Measurements from ENCODE around the gene DNAI1.

Gene DNAI1

GRCh38 chr9:34508463-34508862 is 49.9 kb downstream of the DNAI1 start:
- no peaks in the 10 kb centered on the region for H3K27me3 ChIP-seq
- no peak for TF ChIP-seq Cebpa-rat (IDR thresholded peaks at IDR 0.05)
- no peak overlapping the region for H3K27ac ChIP-seq
- no peak overlapping the region for H3K9ac ChIP-seq
- no peak overlapping the region for H3K4me3 ChIP-seq
- no peaks in the 10 kb centered on the region for H3K9me3 ChIP-seq (replicated peaks in 1 of 11)
- peaks cover 0 to 24% (median 16%) of the 10 kb centered on the region in 10 experiments; a peak in 17 of 20 replicates for H3K4me1 ChIP-seq
- no peaks in the 10 kb centered on the region for H3K36me3 ChIP-seq
- H4K20me1 ChIP-seq = peaks cover 0 to 5% (median 0%) of the 10 kb centered on the region in 11 experiments; a peak in 3 of 22 replicates
- H3K4me2 ChIP-seq = no peak overlapping the region

- Histone ChIP-seq H3K4me2 (no peak overlapping the region), H3K9me3 (replicated peaks in 1 of 11) (no peaks in the 10 kb centered on the region), H3K4me3 (no peak overlapping the region), H4K20me1 (peaks cover 0 to 5% (median 0%) of the 10 kb centered on the region in 11 experiments; a peak in 3 of 22 replicates), H3K36me3 (no peaks in the 10 kb centered on the region), H3K27ac (no peak overlapping the region), H3K27me3 (no peaks in the 10 kb centered on the region), H3K4me1 (peaks cover 0 to 29% (median 21%) of the 10 kb centered on the region in 10 experiments; a peak in 17 of 20 replicates), H3K9ac (no peak overlapping the region)
- TF ChIP-seq Cebpa-rat (IDR thresholded peaks at IDR 0.05) = no peak
These were observed 50.3 kb downstream of the DNAI1 start for GRCh38 chr9:34508951-34509350.

GRCh38 chr9:34510497-34511468 is 52.2 kb downstream of the DNAI1 start:
- Histone ChIP-seq H4K20me1 (peaks cover 0 to 3% (median 0%) of the 10 kb centered on the region in 11 experiments; a peak in 3 of 22 replicates), H3K4me1 (peaks cover 0 to 38% (median 28%) of the 10 kb centered on the region in 10 experiments; a peak in 17 of 20 replicates), H3K27ac (no peak overlapping the region), H3K27me3 (no peaks in the 10 kb centered on the region), H3K36me3 (no peaks in the 10 kb centered on the region), H3K4me3 (no peak overlapping the region), H3K9ac (no peak overlapping the region), H3K9me3 (replicated peaks in 1 of 11) (no peaks in the 10 kb centered on the region), H3K4me2 (peak overlapping the region in 2 of 11 experiments; percentile 7 to 17; a peak in 3 of 22 replicates)
- no peak for TF ChIP-seq Cebpa-rat (IDR thresholded peaks at IDR 0.05)

DNA sequence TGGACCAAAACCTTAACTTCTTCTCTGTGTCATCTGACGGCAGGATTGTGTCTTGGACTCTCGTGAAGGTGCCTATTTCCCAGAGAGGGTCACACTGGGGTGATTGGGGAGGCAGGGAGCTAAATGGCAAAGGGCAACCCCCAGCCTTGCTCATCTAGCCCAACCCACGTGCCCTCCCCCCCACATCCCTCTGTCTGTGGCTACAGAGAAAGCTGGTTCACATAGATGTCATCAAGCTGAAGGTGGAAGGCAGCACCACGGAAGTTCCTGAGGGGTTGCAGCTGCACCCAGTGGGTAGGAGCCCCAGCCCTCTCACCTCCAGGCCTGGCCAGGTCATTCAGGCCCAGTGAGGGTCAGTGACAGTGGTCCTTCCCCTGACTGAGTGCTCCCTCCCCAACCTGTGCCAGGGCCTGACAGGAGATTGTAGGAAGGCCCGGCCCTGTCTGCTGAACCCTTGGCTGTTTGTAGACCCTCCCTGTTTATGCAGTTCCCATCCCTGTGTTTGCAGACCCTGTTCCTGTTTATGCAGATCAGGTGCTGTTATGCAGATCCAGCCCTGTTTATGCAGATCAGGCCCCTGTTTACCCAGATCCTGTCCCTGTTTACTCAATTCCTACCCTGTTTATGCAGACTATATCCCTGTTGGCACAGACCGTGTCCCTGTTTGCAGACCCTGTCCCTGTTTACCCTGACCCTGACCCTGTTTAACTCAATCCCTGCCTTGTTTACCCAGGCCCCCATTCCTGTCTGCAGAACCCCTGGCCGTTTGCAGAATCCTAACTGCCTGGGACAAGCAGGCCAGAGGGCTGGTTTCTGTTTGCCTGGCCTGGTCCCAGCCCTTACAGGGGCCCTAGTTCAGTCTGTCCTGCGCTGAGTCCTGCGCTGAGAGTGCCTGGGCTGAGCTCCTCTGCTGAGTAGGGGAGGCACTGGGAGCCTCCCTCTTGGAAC is 53.8 kb downstream of the DNAI1 start:
- H3K9ac ChIP-seq = peak overlapping the region in 3 of 11 experiments; percentile 20 to 43 (median 27); a peak in 2 of 22 replicates
- H3K4me1 ChIP-seq = peaks cover 8 to 47% (median 39%) of the 10 kb centered on the region in 10 experiments
- no peaks in the 10 kb centered on the region for H3K27me3 ChIP-seq
- no peak for TF ChIP-seq Cebpa-rat (IDR thresholded peaks at IDR 0.05)
- peaks cover 0 to 3% (median 0%) of the 10 kb centered on the region in 11 experiments; a peak in 2 of 22 replicates for H4K20me1 ChIP-seq
- H3K36me3 ChIP-seq = no peaks in the 10 kb centered on the region
- no peaks in the 10 kb centered on the region for H3K9me3 ChIP-seq (replicated peaks in 1 of 11)
- H3K4me2 ChIP-seq = peak overlapping the region in 9 of 11 experiments; percentile 24 to 86 (median 64); a peak in 17 of 22 replicates
- no peak overlapping the region for H3K4me3 ChIP-seq
- H3K27ac ChIP-seq = no peak overlapping the region

DNA sequence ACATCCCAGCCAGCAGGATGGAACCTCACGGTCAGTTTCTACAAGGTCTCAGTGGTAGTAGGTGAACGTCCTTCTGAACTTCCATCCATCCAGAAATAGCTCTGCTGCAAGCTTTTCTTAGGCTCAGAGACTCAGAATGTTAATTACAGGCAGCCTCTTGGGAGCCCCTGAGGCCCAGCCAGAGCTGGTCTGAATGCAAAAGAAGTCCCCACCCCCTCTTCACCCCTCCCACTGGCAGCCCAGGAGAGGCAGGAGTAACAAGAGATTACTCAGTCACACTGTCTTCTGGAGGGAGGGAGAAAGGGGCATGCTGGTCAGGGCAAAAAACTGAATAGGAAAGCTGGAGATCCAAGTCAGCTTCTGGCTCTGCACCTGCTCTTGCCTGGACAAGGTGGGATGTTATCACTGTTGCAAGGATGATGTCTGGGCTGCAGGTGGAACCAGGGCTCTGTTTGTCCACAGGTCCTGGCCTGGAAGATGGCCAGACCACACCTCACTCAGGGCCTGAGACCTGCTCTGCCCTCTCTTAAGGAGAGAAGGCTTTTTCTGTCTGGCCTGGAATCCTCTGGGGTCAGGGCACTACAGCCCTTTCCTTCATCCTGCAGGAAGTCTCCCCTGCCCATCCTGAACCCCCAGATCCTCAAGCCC is 55.1 kb downstream of the DNAI1 start:
- no peak overlapping the region for H3K27ac ChIP-seq
- H3K4me3 ChIP-seq = no peak overlapping the region
- peak overlapping the region in 4 of 11 experiments; percentile 9 to 43 (median 21); a peak in 3 of 22 replicates for H3K9ac ChIP-seq
- H3K4me2 ChIP-seq = peak overlapping the region in 9 of 11 experiments; percentile 24 to 86 (median 64); a peak in 17 of 22 replicates
- H3K9me3 ChIP-seq (replicated peaks in 1 of 11) = no peaks in the 10 kb centered on the region
- no peaks in the 10 kb centered on the region for H3K36me3 ChIP-seq
- TF ChIP-seq Cebpa-rat (IDR thresholded peaks at IDR 0.05) = no peak
- H3K27me3 ChIP-seq = no peaks in the 10 kb centered on the region
- H4K20me1 ChIP-seq = peaks cover 0 to 8% (median 0%) of the 10 kb centered on the region in 11 experiments; a peak in 3 of 22 replicates
- peaks cover 21 to 60% (median 52%) of the 10 kb centered on the region in 10 experiments for H3K4me1 ChIP-seq

- Histone ChIP-seq H3K9me3 (replicated peaks in 1 of 11) (no peaks in the 10 kb centered on the region), H3K9ac (no peak overlapping the region; a peak in 1 of 22 replicates), H3K4me1 (peaks cover 28 to 67% (median 59%) of the 10 kb centered on the region in 10 experiments), H3K4me2 (peak overlapping the region in 7 of 11 experiments; percentile 28 to 86 (median 64); a peak in 9 of 22 replicates), H4K20me1 (peaks cover 0 to 13% (median 0%) of the 10 kb centered on the region in 11 experiments; a peak in 3 of 22 replicates), H3K27me3 (no peaks in the 10 kb centered on the region), H3K4me3 (no peak overlapping the region), H3K27ac (no peak overlapping the region), H3K36me3 (no peaks in the 10 kb centered on the region)
- no peak for TF ChIP-seq Cebpa-rat (IDR thresholded peaks at IDR 0.05)
These were observed 55.8 kb downstream of the DNAI1 start for GRCh38 chr9:34514401-34514800.

- Histone ChIP-seq H3K27ac (no peak overlapping the region), H3K4me3 (no peak overlapping the region), H3K36me3 (no peaks in the 10 kb centered on the region), H3K27me3 (no peaks in the 10 kb centered on the region), H3K9ac (no peak overlapping the region), H4K20me1 (peaks cover 0 to 15% (median 0%) of the 10 kb centered on the region in 11 experiments; a peak in 2 of 22 replicates), H3K4me2 (0 out of 22 replicates have a peak overlapping the region, but pooled peaks of 1 of the 11 experiments have one; percentile 64), H3K9me3 (replicated peaks in 1 of 11) (no peaks in the 10 kb centered on the region), H3K4me1 (peaks cover 33 to 71% (median 63%) of the 10 kb centered on the region in 10 experiments)
- TF ChIP-seq Cebpa-rat (IDR thresholded peaks at IDR 0.05) = no peak
These were observed 56.2 kb downstream of the DNAI1 start for GRCh38 chr9:34514816-34515215.

GRCh38 chr9:34515959-34516358 is 57.4 kb downstream of the DNAI1 start:
- no peak overlapping the region for H3K4me3 ChIP-seq

More at GRCh38 chr9:34515959-34516358, 57.4 kb downstream of the DNAI1 start:
- no peak overlapping the region for H3K27ac ChIP-seq
- no peak for TF ChIP-seq Cebpa-rat (IDR thresholded peaks at IDR 0.05)
- H4K20me1 ChIP-seq = peaks cover 0 to 15% (median 0%) of the 10 kb centered on the region in 11 experiments; a peak in 2 of 22 replicates
- no peak overlapping the region for H3K9ac ChIP-seq
- H3K4me1 ChIP-seq = peaks cover 44 to 78% (median 70%) of the 10 kb centered on the region in 10 experiments
- no peaks in the 10 kb centered on the region for H3K36me3 ChIP-seq
- no peaks in the 10 kb centered on the region for H3K9me3 ChIP-seq (replicated peaks in 1 of 11)
- peak overlapping the region in 4 of 11 experiments; percentile 7 to 93 (median 18); a peak in 4 of 22 replicates for H3K4me2 ChIP-seq
- 0 out of 22 replicates have a peak, but pooled peaks cover 0 to under 1% (median 0%) of the 10 kb centered on the region in 11 experiments for H3K27me3 ChIP-seq
